GM12878 (cell line): Measurements from ENCODE around the gene ATP2C2. TPM values are rescaled to one million over a fixed set of nuclear protein-coding genes. Genes with fewer than 3 reads are reported as not detected.

Experiments
- ATAC-seq: fragments of 200-7000 bp; cut with Tn5 transposase; 3 replicates; pipeline ENCODE4 v1.9.1; 2020; ENCODE audit warnings: mild to moderate bottlenecking, moderate library complexity
- BruUV-seq: library from RNA; stranded (reverse); fragments of 400-500 nt; replicated peaks from 2 replicates; lab custom pipeline; 2021; lab: Mats Ljungman, UMichigan
- CTCF ChIA-PET: fragments of 300-600 bp; sonication (Branson Sonifier 250); formaldehyde crosslinking; extraction: SDS; loops from one replicate; lab custom pipeline; 2021; ENCODE audit warnings: inconsistent platforms; lab: Yijun Ruan, JAX
- POLR2A ChIA-PET: fragments of 350-600 bp; formaldehyde crosslinking; extraction: SDS; loops from one replicate; lab custom pipeline; 2021; ENCODE audit warnings: inconsistent platforms; lab: Charles Lee
- RAD21 ChIA-PET: fragments of 300-600 bp; sonication (Branson Sonifier 250); formaldehyde crosslinking; loops from one replicate; lab custom pipeline; 2023; ENCODE audit warnings: antibody characterized with exemption; ENCODE audit not compliant: unreplicated experiment; lab: Charles Lee
- SMC1A ChIA-PET: fragments of 300-600 bp; sonication (Branson Sonifier 250); formaldehyde crosslinking; loops from one replicate; lab custom pipeline; 2023; ENCODE audit not compliant: unreplicated experiment, uncharacterized antibody; lab: Charles Lee
- DNase-seq: peaks from one replicate; pipeline ENCODE4 v3.0.0-alpha.2; 2011; ENCODE audit warnings: low read depth, low spot score
- FAIRE-seq: peaks from 3 replicates; lab custom pipeline; 2011; peaks lifted over from hg19 to GRCh38; lab: Jason Lieb, UNC
- H2AFZ ChIP-seq: 2 replicates; pipeline ENCODE4 v1.6.0; 2011; ENCODE audit warnings: low read depth, low read length, control low read depth; ENCODE audit not compliant: control insufficient read depth
- H3K27ac ChIP-seq: 2 replicates; pipeline ENCODE4 v1.5.1; 2011; ENCODE audit warnings: control low read depth; ENCODE audit not compliant: control insufficient read depth, insufficient read depth
- H3K27me3 ChIP-seq, 2 experiments: replicated peaks in 1 of 2; 2 replicates each; pipeline versions ENCODE4 v1.6.0 to v1.6.1; 2011; ENCODE audit warnings: low read length in 1 of 2; ENCODE audit not compliant: control insufficient read depth in 2 of 2, insufficient read depth in 2 of 2
- H3K36me3 ChIP-seq, 2 experiments: 2 replicates each; pipeline ENCODE4 v1.5.1; 2011; ENCODE audit warnings: low read length in 1 of 2; ENCODE audit not compliant: control insufficient read depth in 2 of 2, insufficient read depth in 2 of 2
- H3K4me1 ChIP-seq: 2 replicates; pipeline ENCODE4 v1.6.1; 2011; ENCODE audit warnings: mild to moderate bottlenecking, low read length, moderate library complexity, mixed read lengths; ENCODE audit not compliant: control insufficient read depth, insufficient read depth
- H3K4me2 ChIP-seq: 2 replicates; pipeline ENCODE4 v1.6.0; 2011; ENCODE audit warnings: control low read depth; ENCODE audit not compliant: control insufficient read depth, insufficient read depth
- H3K4me3 ChIP-seq: fragments of 200-600 bp; sonication (generic); 2 replicates; pipeline ENCODE4 v1.5.1; 2016
- H3K79me2 ChIP-seq: 2 replicates; pipeline ENCODE4 v1.6.0; 2011; ENCODE audit warnings: low read length; ENCODE audit not compliant: control insufficient read depth, insufficient read depth
- H3K9ac ChIP-seq: 2 replicates; pipeline ENCODE4 v1.8.0; 2011; ENCODE audit warnings: low read length, control low read depth, mixed read lengths; ENCODE audit not compliant: control insufficient read depth, insufficient read depth
- H3K9me3 ChIP-seq: replicated peaks from 3 replicates; pipeline ENCODE4 v1.5.1; 2011; ENCODE audit warnings: mild to moderate bottlenecking, low read length; ENCODE audit not compliant: control insufficient read depth, insufficient read depth
- H4K20me1 ChIP-seq: 2 replicates; pipeline ENCODE4 v1.6.0; 2011; ENCODE audit not compliant: control insufficient read depth, insufficient read depth
- EZH2 ChIP-seq: IDR thresholded peaks from 2 replicates; pipeline ENCODE4 v1.6.1; 2012; ENCODE audit warnings: low read depth, mild to moderate bottlenecking, control low read depth, inconsistent platforms, low read length, borderline replicate concordance; ENCODE audit not compliant: control insufficient read depth
- MTA2 ChIP-seq: fragments of 450-650 bp; IDR thresholded peaks from 2 replicates; pipeline ENCODE4 v1.6.1; 2016; ENCODE audit warnings: low read depth, mild to moderate bottlenecking, moderate library complexity
- RAD51 ChIP-seq: fragments of 450-650 bp; IDR thresholded peaks from 2 replicates; pipeline ENCODE4 v1.6.1; 2016; ENCODE audit warnings: moderate library complexity, mild to moderate bottlenecking, inconsistent platforms
- RBBP5 ChIP-seq: fragments of 200-600 bp; sonication (generic); conservative IDR thresholded peaks from 2 replicates; pipeline ENCODE4 v1.6.1; 2016
- STAT1 ChIP-seq: fragments of 450-650 bp; conservative IDR thresholded peaks from 2 replicates; pipeline ENCODE4 v1.6.1; 2014; ENCODE audit warnings: antibody characterized with exemption, mild to moderate bottlenecking
- WRNIP1 ChIP-seq: IDR thresholded peaks from 2 replicates; pipeline ENCODE4 v1.6.1; 2011; ENCODE audit warnings: low read depth, low read length, improper control_type of control experiment, borderline replicate concordance
- ZNF217 ChIP-seq: fragments of 450-650 bp; IDR thresholded peaks from 2 replicates; pipeline ENCODE4 v1.6.1; 2017; ENCODE audit warnings: antibody characterized with exemption, mild to moderate bottlenecking
- WGBS: methylation state at CpG from one replicate; pipeline ENCODE4 v1.1.6; 2016; ENCODE audit warnings: low lambda C conversion rate; ENCODE audit not compliant: insufficient replicate concordance, insufficient coverage; ENCODE audit errors: missing lambda C conversion rate; 5-methylcytosine and 5-hydroxymethylcytosine counted together
- in situ Hi-C: fragments of 300-500 bp; cut with MboI; formaldehyde crosslinking; loops from 9 replicates; pipeline ENCODE4 v1.14.3; 2018; ENCODE audit warnings: mixed read lengths
- intact Hi-C: fragments of 100-400 bp; cut with micrococcal nuclease; formaldehyde crosslinking; loops from one replicate; pipeline ENCODE4 v1.14.2; 2022; ENCODE audit not compliant: unreplicated experiment
- polyA plus RNA-seq, 11 experiments: library from polyadenylated mRNA; depleted of rRNA in 4 of 11; unstranded in 6 of 11; stranded (reverse) in 5 of 11; fragments of >200 nt; fragmentation: Nextera tagmentation in 4 of 11; fragmentation: Illumina TruSeq in 1 of 11; extraction: Ambion mirVana in 4 of 11; extraction: Trizol in 1 of 11; gene quantifications; 1 replicate in 1 of 11; 2 replicates in 10 of 11; pipeline versions ENCODE4 v1.2.1 to v1.2.3, GENCODE V29; 2011 to 2016; ENCODE audit warnings: inconsistent platforms in 2 of 11, missing spikeins in 2 of 11, low read depth in 1 of 11
- total RNA-seq, 4 experiments: library from RNA; depleted of rRNA in 3 of 4; stranded (reverse); fragments of >200 nt in 3 of 4; fragmentation: Illumina TruSeq in 1 of 4; extraction: Trizol in 1 of 4; gene quantifications; 2 replicates each; pipeline versions ENCODE4 v1.2.1 to v1.2.3, GENCODE V29; 2013 to 2021
- TF ChIP-seq, protein P1 (sequence below): fragments of 450-650 bp; IDR thresholded peaks from 2 replicates; pipeline ENCODE4 v1.6.1; 2017; ENCODE audit warnings: low read depth, mild to moderate bottlenecking, moderate library complexity
- TF ChIP-seq, protein P2 (sequence below): IDR thresholded peaks from 2 replicates; pipeline ENCODE4 v1.6.1; 2011; ENCODE audit warnings: borderline replicate concordance, low read depth, mild to moderate bottlenecking, moderate library complexity, low read length; ENCODE audit not compliant: insufficient read depth, poor library complexity, severe bottlenecking
- TF ChIP-seq, protein P3 (sequence below): fragments of 450-650 bp; IDR thresholded peaks from 2 replicates; pipeline ENCODE4 v1.6.1; 2018; ENCODE audit warnings: mild to moderate bottlenecking, low read depth, moderate library complexity; ENCODE audit not compliant: partially characterized antibody
- TF ChIP-seq, protein P4 (sequence below): fragments of 450-650 bp; IDR thresholded peaks from 2 replicates; pipeline ENCODE4 v1.6.1; 2017; ENCODE audit warnings: borderline replicate concordance

Gene ATP2C2
- total and polyA plus RNA-seq, 10 of the 15 experiments (the other 5 are each of a cell fraction or from before 2014, with no cell fraction given) = 0.05 to 0.19 TPM; not detected in 8

DNA sequence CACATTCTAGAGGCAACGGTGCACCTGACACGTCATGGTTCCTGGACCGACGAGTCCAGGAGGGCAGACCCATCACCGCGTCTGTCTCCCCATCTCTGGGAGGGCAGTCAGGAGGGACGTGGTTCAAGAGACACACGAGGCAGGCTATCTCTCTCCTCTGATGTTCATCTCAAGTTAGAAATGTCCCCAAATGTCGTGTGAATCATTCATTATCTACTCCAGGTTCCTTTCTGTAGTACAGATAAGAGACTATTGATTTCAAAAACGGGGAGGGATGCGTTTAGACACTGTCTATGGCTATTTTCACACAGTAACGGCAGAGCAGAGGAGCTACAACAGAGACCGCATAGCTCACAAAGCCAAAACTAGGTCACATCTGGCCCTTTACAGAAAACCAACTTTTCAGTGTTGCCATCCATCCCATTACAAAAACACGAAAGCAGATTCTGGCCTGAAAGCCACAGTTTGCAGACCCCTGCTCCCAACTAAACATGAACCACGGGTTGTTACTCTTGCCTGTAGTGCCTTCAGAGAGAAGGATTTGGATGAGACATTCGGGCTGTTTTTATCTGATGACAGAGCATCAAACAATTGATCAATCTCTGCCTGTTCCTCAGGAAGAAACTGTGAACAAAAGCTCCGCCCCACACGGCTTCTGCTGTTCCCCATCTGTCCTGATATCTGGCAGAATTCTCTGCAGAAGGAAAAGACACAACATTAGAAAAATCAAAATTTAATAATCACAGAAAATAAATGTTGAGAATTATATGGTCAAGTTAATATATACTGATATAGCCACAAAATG lies 129.3 kb downstream of the ATP2C2 start (continued):
- TF ChIP-seq EZH2 = no peak
- TF ChIP-seq, protein P1, sequence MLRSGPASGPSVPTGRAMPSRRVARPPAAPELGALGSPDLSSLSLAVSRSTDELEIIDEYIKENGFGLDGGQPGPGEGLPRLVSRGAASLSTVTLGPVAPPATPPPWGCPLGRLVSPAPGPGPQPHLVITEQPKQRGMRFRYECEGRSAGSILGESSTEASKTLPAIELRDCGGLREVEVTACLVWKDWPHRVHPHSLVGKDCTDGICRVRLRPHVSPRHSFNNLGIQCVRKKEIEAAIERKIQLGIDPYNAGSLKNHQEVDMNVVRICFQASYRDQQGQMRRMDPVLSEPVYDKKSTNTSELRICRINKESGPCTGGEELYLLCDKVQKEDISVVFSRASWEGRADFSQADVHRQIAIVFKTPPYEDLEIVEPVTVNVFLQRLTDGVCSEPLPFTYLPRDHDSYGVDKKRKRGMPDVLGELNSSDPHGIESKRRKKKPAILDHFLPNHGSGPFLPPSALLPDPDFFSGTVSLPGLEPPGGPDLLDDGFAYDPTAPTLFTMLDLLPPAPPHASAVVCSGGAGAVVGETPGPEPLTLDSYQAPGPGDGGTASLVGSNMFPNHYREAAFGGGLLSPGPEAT = no peak
- TF ChIP-seq, all 136 proteins: peak for 0

DNA sequence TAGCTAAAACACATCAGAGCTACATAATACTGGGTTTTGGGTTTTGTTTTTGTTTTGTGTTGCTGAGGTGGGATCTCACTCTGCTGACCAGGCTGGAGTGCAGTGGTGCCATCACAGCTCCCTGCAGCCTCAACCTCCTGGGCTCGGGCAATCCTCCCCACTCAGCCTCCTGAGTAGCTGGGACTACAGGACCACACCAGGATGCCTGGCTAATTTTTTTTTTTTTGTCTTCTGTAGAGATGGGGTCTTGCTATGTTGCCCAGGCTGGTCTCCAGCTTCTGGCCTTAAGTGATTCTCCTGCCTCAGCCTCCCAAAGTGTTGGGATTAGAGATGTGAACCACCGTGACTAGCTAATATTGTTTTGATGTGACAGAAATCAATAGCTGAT lies 129.9 kb downstream of the ATP2C2 start:
- POLR2A ChIA-PET = no interaction called here
- ATAC-seq (no peak), FAIRE-seq (no peak), DNase-seq (no peak)
- intact Hi-C loops = no loop called here
- in situ Hi-C loops = no loop called here
- H3K27me3 ChIP-seq = no peaks in the 10 kb centered on the region
- no peaks in the 10 kb centered on the region for H3K79me2 ChIP-seq
- no peak overlapping the region for H3K4me2 ChIP-seq
- H3K27ac ChIP-seq = no peak overlapping the region
- SMC1A ChIA-PET = no interaction called here
- H3K4me1 ChIP-seq = no peaks in the 10 kb centered on the region
- 96% methylated on average over 2 of the region's 2 CpGs for WGBS
- H3K9me3 ChIP-seq = no peaks in the 10 kb centered on the region; the same call in 2 of the 3 replicates
- H2AFZ ChIP-seq = no peak overlapping the region
- 0 out of 4 replicates have a peak, but pooled peaks cover 0 to 2% of the 10 kb centered on the region in 2 experiments for H3K36me3 ChIP-seq
- H4K20me1 ChIP-seq = no peaks in the 10 kb centered on the region
- CTCF ChIA-PET = interaction anchor here (0.9 to 1.2 kb wide), 3 partner anchors 13 to 473 kb away, joined by 3 read pairs; no protein-coding TSS in a partner anchor
- BruUV-seq = no TSS peak
- RAD21 ChIA-PET = no interaction called here
- no peak overlapping the region for H3K9ac ChIP-seq
- H3K4me3 ChIP-seq = no peak overlapping the region
- TF ChIP-seq RAD51 = no peak
- TF ChIP-seq ZNF217 = no peak
- TF ChIP-seq, protein P1 = no peak
- TF ChIP-seq WRNIP1 = no peak
- TF ChIP-seq MTA2 = no peak
- TF ChIP-seq RBBP5 = no peak
- TF ChIP-seq, protein P2, sequence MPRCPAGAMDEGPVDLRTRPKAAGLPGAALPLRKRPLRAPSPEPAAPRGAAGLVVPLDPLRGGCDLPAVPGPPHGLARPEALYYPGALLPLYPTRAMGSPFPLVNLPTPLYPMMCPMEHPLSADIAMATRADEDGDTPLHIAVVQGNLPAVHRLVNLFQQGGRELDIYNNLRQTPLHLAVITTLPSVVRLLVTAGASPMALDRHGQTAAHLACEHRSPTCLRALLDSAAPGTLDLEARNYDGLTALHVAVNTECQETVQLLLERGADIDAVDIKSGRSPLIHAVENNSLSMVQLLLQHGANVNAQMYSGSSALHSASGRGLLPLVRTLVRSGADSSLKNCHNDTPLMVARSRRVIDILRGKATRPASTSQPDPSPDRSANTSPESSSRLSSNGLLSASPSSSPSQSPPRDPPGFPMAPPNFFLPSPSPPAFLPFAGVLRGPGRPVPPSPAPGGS = no peak
- TF ChIP-seq, protein P3, sequence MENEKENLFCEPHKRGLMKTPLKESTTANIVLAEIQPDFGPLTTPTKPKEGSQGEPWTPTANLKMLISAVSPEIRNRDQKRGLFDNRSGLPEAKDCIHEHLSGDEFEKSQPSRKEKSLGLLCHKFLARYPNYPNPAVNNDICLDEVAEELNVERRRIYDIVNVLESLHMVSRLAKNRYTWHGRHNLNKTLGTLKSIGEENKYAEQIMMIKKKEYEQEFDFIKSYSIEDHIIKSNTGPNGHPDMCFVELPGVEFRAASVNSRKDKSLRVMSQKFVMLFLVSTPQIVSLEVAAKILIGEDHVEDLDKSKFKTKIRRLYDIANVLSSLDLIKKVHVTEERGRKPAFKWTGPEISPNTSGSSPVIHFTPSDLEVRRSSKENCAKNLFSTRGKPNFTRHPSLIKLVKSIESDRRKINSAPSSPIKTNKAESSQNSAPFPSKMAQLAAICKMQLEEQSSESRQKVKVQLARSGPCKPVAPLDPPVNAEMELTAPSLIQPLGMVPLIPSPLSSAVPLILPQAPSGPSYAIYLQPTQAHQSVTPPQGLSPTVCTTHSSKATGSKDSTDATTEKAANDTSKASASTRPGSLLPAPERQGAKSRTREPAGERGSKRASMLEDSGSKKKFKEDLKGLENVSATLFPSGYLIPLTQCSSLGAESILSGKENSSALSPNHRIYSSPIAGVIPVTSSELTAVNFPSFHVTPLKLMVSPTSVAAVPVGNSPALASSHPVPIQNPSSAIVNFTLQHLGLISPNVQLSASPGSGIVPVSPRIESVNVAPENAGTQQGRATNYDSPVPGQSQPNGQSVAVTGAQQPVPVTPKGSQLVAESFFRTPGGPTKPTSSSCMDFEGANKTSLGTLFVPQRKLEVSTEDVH = no peak
- TF ChIP-seq STAT1 = no peak
- TF ChIP-seq, protein P4, sequence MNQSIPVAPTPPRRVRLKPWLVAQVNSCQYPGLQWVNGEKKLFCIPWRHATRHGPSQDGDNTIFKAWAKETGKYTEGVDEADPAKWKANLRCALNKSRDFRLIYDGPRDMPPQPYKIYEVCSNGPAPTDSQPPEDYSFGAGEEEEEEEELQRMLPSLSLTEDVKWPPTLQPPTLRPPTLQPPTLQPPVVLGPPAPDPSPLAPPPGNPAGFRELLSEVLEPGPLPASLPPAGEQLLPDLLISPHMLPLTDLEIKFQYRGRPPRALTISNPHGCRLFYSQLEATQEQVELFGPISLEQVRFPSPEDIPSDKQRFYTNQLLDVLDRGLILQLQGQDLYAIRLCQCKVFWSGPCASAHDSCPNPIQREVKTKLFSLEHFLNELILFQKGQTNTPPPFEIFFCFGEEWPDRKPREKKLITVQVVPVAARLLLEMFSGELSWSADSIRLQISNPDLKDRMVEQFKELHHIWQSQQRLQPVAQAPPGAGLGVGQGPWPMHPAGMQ = no peak
